Rectal smooth muscle tissue (tissue), 1 donor: Measurements from ENCODE around the gene CYTH1.
"Not testable (repeated sequence)": the region's sequence is repeated elsewhere in the genome, so short reads cannot be mapped to it uniquely, and the experiment has no call there.

Experiments used
- H3K27ac ChIP-seq: one replicate; pipeline ENCODE4 v1.7.0; 2013; ENCODE audit warnings: low read depth, low read length, inconsistent platforms
- H3K27me3 ChIP-seq: one replicate; pipeline ENCODE4 v1.7.0; 2013; ENCODE audit warnings: low read length; ENCODE audit not compliant: control insufficient read depth, insufficient read depth
- H3K36me3 ChIP-seq: one replicate; pipeline ENCODE4 v1.7.0; 2013; ENCODE audit warnings: low read length; ENCODE audit not compliant: control insufficient read depth, insufficient read depth
- H3K4me1 ChIP-seq: one replicate; pipeline ENCODE4 v1.7.0; 2013; ENCODE audit warnings: low read length; ENCODE audit not compliant: control insufficient read depth, insufficient read depth
- H3K4me3 ChIP-seq: one replicate; pipeline ENCODE4 v1.7.0; 2013; ENCODE audit warnings: low read length
- H3K9ac ChIP-seq: one replicate; pipeline ENCODE4 v1.7.0; 2013; ENCODE audit warnings: low read length

The CYTH1 gene

DNA sequence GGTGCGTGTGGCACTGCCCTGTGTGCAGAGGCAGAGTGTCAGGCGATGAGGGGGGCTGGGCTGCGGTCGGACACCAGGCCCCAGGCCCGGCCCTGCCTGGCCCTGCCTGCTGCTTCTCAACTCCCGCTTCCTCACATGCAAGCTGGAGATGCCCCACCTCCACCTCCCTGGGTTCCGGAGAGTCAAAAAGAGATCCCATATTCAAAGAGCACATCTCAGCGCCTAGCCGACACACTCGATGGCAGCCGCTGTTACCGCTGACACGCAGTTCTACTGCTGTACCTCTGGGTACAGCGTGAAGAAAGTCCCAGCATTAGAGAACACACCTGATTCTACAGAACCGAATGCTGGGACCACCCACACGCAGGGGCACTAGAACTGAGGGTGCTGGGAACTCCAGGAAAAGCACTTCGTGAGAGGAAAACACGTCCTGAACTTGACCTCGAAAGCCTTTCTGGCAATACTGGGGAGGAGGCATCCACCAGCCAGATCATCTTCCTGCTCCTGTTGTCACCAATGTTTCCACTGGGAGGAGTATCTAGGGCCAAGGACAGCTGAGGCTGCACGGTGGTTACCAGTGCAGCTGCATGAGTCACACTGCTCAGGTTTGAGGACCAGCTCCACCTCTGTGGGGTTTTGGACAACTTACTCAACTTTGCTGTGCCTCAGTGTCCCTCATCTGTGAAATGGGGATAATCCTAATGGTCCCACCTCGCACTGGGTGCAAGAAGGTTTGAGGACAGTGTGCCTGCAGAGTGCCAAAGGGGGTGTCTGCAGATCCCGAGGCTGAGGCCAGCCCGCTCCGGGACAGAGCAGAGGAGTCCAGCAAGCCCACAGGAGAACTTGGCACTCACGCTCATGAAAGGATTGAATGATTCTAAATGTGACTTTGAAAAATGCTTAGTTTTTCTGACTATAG is 104.5 kb downstream of the CYTH1 start:
- Histone ChIP-seq H3K27me3 (no peaks in the 10 kb centered on the region), H3K36me3 (peaks cover 42% of the 10 kb centered on the region), H3K4me1 (peaks cover 6% of the 10 kb centered on the region), H3K4me3 (no peak overlapping the region), H3K9ac (no peak overlapping the region), H3K27ac (no peak overlapping the region)

DNA sequence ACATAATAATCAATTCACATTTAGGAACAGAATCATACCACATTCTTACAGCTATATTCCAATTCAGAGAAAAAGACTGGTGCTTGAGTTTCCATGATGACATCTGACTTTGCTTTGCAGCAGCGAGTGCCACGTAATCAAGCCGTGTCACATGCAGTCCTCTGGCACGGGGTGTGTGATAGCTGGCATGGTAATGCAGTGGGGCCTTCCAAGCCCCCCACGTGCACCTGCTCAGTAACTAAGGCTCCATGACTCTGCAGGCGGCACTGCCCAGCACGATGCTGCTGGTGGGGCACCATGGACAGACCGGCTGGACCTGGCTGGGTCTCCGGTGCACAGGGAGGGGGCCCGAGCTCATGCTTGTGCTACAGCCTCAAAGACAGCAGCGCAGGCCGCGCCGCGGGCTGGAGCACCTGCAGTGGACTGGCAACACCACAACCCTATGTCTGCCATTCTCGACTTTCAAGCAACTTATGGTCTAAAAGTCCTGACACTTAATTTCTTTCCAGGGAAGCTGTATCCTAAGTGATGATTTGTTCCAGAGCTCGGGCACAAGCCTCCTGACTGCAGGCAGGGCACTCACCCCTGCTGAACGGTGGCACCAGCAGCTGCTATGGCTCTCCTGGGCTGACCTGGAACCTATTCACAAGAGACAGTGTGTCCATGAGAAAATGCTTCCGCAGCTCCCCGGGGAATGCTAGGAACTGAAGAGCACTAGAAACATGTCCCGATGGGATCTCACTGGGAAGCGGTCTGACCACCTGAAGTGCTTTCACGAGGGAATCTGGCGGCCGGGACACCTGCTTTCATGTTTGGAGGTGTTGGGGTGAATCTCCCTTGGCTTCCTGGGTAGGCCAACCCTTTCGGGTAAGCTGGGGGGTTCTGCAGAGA is 105.4 kb downstream of the CYTH1 start:
- Histone ChIP-seq H3K4me3 (no peak overlapping the region), H3K4me1 (peaks cover 6% of the 10 kb centered on the region), H3K27me3 (no peaks in the 10 kb centered on the region), H3K27ac (no peak overlapping the region), H3K36me3 (peaks cover 41% of the 10 kb centered on the region), H3K9ac (no peak overlapping the region)

DNA sequence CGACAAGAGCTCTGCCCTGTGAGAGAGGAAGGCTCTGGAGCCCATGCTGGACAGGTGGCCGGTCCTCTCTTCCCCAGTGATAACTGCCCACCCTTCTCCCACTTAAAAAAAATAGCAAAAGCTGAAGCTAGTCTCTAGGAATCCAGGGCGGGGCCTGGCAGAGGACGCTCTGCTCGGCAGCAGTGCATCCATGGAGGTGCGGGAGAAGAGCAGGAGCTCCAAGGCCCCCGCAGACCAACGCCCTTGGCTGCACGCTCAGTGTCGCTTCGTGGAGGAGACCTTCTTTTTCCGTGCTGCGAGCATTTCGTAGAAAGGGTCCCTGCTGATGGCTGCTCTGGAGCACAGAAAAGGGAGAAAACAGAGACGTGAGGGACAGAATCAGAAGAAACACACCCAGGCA is 106.2 kb downstream of the CYTH1 start:
- H3K27ac ChIP-seq: no peak overlapping the region
- no peak overlapping the region for H3K4me3 ChIP-seq
- no peaks in the 10 kb centered on the region for H3K4me1 ChIP-seq
- no peaks in the 10 kb centered on the region for H3K27me3 ChIP-seq
- peaks cover 41% of the 10 kb centered on the region for H3K36me3 ChIP-seq
- no peak overlapping the region for H3K9ac ChIP-seq

DNA sequence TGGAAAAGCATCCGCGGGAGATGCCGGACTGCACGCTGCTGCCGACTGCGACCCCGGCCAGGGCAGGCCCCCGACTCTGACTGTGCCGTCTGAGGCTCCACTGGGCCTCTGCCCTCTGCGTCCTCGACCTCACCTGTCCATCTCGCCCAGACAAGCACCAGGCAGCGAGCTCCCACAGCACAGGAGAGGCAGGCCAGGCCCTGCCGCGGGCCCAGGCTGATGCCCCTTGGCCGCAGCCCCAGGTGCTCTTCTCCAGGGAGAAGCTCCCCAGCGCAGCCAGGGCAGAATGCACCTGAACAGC is 106.8 kb downstream of the CYTH1 start:
- Histone ChIP-seq H3K4me3 (no peak overlapping the region), H3K27ac (no peak overlapping the region), H3K36me3 (peaks cover 41% of the 10 kb centered on the region), H3K27me3 (no peaks in the 10 kb centered on the region), H3K4me1 (no peaks in the 10 kb centered on the region), H3K9ac (no peak overlapping the region)

DNA sequence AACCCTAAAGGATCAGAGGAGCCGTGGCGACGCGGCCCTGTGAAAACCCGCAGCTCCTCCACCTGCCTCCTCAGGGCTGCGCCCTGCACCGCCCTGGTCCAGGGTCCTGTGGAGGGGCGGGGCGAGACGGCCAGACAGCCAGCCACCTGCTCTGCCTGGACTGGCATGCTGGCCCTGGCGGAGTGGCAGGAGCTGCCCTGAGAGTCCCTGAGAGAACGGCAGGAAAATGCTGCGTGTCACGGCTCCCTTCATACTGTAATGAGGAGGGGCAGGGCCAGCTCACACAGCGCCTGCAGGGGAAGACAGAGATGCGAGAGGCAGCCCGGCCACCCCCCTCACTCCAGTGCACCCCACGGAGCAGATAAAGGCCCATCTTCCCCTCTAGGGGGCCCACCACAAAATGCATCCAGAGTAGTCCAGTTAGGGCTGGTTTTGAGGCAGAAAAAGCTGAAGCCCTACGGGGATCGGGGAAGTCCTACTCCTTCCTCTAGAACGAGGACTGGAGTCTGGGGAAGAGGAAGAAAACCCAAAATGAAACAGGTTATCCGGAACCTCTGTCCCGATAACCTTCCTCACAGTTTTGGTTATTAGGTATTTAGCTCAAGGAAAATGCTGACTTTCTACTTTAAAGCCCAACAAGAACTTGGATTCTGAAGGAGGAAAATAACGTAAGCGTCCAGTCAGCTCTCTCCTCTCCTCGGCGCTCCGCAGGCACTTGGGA is 107.3 kb downstream of the CYTH1 start:
- no peaks in the 10 kb centered on the region for H3K4me1 ChIP-seq
- no peak overlapping the region for H3K27ac ChIP-seq
- H3K4me3 ChIP-seq: no peak overlapping the region
- H3K27me3 ChIP-seq: no peaks in the 10 kb centered on the region
- H3K9ac ChIP-seq: no peak overlapping the region
- peaks cover 37% of the 10 kb centered on the region for H3K36me3 ChIP-seq

DNA sequence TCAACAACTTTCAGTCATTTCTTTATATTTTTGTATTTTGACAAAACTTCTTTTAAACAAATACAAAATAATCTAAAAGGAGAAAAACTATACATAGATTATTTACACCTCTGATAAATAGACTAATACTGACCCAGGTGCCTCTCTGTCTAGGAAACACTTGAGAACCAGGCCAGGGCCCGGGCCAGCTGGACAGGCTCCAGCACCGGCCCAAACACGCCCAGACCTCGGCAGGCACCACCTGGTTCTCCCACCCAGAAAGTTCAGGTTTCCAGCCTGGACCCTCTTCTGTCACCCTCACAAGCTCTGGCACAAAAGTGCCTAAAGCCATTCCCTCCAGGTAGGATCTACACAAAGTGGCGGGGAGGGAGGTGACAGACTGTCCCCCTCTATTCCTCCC is 107.9 kb downstream of the CYTH1 start:
- Histone ChIP-seq H3K9ac (no peak overlapping the region), H3K36me3 (peaks cover 31% of the 10 kb centered on the region), H3K4me1 (no peaks in the 10 kb centered on the region), H3K27ac (no peak overlapping the region), H3K27me3 (no peaks in the 10 kb centered on the region), H3K4me3 (no peak overlapping the region)

DNA sequence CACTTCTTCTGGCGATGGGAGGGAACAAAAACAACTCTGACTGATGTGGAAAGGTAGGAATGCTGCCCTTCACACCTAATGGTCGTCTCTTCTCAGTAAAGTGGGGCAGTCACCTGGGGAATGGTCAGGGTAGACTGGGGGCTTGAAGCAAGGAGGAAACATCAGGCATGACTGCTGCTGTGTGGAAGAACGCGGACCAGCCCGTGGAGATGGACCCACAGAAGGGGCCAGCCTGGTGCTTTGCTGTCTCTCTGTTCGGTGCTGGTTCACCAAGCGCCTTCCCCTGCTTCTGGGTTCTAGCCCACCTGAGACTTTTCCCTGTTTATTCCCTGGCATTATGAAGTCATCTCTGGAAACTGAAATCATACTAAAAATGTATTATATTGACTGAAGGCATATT is 108.7 kb downstream of the CYTH1 start:
- no peak overlapping the region for H3K4me3 ChIP-seq
- H3K4me1 ChIP-seq: no peaks in the 10 kb centered on the region
- peaks cover 31% of the 10 kb centered on the region for H3K36me3 ChIP-seq
- H3K27ac ChIP-seq: no peak overlapping the region
- H3K27me3 ChIP-seq: no peaks in the 10 kb centered on the region
- no peak overlapping the region for H3K9ac ChIP-seq

DNA sequence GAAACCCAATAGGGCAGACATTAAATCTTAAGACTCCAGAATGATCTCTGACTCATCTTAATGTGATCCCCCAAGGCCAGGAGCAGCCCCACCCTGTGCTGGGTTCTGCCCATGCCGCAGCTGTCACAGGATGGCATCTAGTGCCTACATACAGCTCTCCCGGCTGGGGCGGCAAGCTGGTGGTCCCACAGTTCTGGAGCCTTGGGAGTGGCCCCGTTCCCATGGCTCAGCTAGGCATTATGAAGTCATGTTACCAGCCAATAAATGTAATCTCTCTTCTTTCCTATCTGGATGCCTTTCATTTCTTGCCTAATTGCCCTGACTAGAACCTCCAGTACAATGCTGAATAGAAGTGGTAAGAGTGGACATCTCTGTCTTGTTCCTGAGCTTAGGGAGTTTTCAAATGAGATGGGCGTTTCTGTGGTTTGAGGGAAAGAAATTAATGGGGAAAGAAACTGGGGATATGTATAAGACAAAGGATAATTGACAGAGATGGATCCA is 109.2 kb downstream of the CYTH1 start:
- H3K9ac ChIP-seq: no peak overlapping the region
- H3K4me3 ChIP-seq: no peak overlapping the region

DNA sequence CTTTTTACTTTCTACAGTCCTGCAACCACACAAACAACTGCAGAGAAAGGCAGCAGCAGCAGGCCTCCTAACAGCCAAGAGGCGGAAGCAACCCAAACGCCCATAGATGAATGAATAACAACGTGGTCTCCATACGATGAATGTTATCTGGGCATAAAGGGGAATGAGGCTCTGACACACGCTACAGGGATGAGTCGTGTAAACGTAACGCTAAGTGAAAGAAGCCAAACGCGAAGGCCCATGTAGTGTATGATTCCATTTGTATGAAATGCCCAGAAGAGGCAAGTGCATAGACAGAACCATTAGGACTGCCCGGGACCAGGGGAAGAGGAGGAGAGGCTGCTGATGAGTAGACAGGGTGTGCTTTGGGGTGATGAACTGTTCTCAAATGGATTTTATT is 110.1 kb downstream of the CYTH1 start:
- no peak overlapping the region for H3K27ac ChIP-seq
- no peak overlapping the region for H3K4me3 ChIP-seq
- no peaks in the 10 kb centered on the region for H3K4me1 ChIP-seq
- no peak overlapping the region for H3K9ac ChIP-seq
- no peaks in the 10 kb centered on the region for H3K27me3 ChIP-seq
- peaks cover 24% of the 10 kb centered on the region for H3K36me3 ChIP-seq

More for the DNA sequence above, 109.2 kb downstream of the CYTH1 start:
- H3K4me1 ChIP-seq: no peaks in the 10 kb centered on the region
- H3K36me3 ChIP-seq: peaks cover 30% of the 10 kb centered on the region
- H3K27ac ChIP-seq: no peak overlapping the region
- no peaks in the 10 kb centered on the region for H3K27me3 ChIP-seq

DNA sequence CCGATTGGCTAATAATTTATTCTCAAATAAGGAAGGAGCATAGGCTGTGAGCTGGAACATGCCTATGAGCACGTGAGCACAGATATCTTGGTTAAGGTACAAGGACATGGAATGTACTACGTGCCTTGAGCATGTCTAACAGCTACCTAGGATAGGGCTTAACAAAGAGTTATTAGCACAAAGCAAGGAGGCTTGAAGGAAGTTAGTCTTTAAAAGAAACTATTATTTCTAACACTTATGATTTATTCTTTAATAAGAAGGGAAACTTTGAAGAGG is 110.4 kb downstream of the CYTH1 start:
- H3K4me1 ChIP-seq, H3K27ac ChIP-seq, H3K4me3 ChIP-seq, H3K9ac ChIP-seq, H3K27me3 ChIP-seq: not testable (repeated sequence)
- peaks cover 21% of the 10 kb centered on the region for H3K36me3 ChIP-seq

DNA sequence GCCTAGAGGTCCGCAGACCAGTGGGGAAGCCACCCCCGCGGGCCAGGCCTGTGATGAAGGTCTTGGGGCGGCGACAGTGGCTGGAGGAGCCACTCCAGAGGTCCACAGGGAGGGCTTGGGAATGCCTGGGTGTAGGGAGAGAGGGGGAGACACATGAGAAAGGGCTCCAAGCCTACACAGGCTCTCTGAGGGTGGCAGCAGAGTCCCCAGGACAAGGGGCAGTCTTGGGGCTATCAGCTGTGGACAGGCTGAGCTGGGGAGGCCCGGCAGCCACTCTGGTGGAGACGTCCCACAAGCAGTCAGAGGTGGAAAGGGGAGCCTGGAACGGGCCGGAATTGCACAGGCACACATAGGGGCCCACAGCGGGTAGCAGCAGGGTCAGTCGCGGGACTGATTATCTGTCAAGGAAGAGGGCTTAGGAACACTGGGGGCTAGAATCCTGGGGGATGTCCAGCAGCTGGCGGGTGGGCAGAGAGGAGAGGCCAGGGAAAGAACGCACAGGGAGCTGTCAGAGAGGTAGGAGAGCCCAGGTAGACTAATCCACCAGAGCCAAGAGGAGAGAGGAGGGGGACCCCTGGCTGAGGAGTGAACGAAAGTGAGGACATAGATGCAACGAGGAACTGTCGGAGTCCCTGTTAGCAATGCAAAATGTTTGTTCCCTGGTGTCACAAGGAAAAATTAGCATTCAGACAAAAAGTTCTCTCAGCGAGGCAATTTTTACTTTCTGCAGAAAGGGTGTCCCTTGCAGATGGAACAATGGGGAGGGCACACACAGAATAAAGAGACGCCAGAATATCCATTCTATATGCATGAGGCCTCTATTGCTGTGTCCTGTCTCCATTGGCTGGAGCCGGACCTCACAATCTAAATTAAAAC is 111.0 kb downstream of the CYTH1 start:
- no peaks in the 10 kb centered on the region for H3K27me3 ChIP-seq
- H3K4me3 ChIP-seq: no peak overlapping the region
- H3K36me3 ChIP-seq: peaks cover 16% of the 10 kb centered on the region
- H3K27ac ChIP-seq: no peak overlapping the region
- no peak overlapping the region for H3K9ac ChIP-seq
- H3K4me1 ChIP-seq: no peaks in the 10 kb centered on the region
